Mammary epithelial cell (primary cell): Measurements from ENCODE around the gene B3GNT5.

Experiments used
- EZH2 ChIP-seq: IDR thresholded peaks from 2 replicates; pipeline ENCODE4 v1.6.1; 2012; ENCODE audit warnings: low read length, inconsistent platforms, borderline replicate concordance
- TF ChIP-seq, protein P1 (sequence below), 2 donors: IDR thresholded peaks in 1 of 2; conservative IDR thresholded peaks in 1 of 2; 2 replicates each; pipeline ENCODE4 v1.5.1; 2011 to 2012; ENCODE audit warnings: inconsistent platforms in 2 of 2, low read length in 2 of 2, mild to moderate bottlenecking in 2 of 2, control low read depth in 1 of 2, low read depth in 1 of 2; ENCODE audit not compliant: insufficient read depth in 1 of 2; ENCODE audit errors: extremely low read depth in 1 of 2

DNA sequence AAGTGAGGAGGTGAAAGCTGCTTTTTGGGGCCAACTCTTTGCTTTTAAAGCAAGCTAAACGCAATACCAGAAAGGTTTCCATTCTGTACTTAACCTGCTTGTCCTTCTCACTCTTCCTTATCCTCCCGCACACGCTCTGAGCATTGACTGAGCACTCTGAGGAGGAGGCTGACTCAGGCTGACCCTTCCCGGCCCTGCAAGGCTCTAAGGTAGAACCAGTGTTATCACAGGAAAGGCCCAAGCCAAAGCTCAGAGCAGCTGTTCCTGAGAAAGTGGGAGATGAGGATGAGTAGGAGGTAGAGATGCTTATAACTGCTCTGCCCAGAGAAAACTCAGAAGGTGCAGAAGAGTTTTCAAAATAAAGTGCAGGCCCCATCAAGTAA lies 2.3 kb downstream of the B3GNT5 start:
- TF ChIP-seq, protein P1, sequence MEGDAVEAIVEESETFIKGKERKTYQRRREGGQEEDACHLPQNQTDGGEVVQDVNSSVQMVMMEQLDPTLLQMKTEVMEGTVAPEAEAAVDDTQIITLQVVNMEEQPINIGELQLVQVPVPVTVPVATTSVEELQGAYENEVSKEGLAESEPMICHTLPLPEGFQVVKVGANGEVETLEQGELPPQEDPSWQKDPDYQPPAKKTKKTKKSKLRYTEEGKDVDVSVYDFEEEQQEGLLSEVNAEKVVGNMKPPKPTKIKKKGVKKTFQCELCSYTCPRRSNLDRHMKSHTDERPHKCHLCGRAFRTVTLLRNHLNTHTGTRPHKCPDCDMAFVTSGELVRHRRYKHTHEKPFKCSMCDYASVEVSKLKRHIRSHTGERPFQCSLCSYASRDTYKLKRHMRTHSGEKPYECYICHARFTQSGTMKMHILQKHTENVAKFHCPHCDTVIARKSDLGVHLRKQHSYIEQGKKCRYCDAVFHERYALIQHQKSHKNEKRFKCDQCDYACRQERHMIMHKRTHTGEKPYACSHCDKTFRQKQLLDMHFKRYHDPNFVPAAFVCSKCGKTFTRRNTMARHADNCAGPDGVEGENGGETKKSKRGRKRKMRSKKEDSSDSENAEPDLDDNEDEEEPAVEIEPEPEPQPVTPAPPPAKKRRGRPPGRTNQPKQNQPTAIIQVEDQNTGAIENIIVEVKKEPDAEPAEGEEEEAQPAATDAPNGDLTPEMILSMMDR (conservative IDR thresholded peaks at IDR 0.05 in 1 of 2, IDR thresholded peaks at IDR 0.05 in 1 of 2; ENCODE audit: extremely low read depth in 1 of 2, insufficient read depth in 1 of 2, low read depth in 1 of 2, low read length in 2 of 2), result no peak
- TF ChIP-seq EZH2, result no peak
